Measurements from ENCODE around the gene AGMAT.
A peak's percentile ranks its signal among the peaks of the same experiment; 100 is the strongest.

Gene AGMAT

GRCh38 chr1:15543589-15544568 lies 41.0 kb downstream of the AGMAT start:
- Mint-ChIP-seq H3K27me3 (ENCODE audit: low read depth) (no peaks in the 10 kb centered on the region), H3K36me3 (ENCODE audit: low read depth) (peaks cover 70% of the 10 kb centered on the region), H3K9me3 (no peaks in the 10 kb centered on the region), H3K4me1 (no peaks in the 10 kb centered on the region), H3K27ac (peak overlapping the region in 2 of 3 experiments; percentile 45 to 91), H3K4me3 (no peak overlapping the region)
- TF ChIP-seq, protein P1, sequence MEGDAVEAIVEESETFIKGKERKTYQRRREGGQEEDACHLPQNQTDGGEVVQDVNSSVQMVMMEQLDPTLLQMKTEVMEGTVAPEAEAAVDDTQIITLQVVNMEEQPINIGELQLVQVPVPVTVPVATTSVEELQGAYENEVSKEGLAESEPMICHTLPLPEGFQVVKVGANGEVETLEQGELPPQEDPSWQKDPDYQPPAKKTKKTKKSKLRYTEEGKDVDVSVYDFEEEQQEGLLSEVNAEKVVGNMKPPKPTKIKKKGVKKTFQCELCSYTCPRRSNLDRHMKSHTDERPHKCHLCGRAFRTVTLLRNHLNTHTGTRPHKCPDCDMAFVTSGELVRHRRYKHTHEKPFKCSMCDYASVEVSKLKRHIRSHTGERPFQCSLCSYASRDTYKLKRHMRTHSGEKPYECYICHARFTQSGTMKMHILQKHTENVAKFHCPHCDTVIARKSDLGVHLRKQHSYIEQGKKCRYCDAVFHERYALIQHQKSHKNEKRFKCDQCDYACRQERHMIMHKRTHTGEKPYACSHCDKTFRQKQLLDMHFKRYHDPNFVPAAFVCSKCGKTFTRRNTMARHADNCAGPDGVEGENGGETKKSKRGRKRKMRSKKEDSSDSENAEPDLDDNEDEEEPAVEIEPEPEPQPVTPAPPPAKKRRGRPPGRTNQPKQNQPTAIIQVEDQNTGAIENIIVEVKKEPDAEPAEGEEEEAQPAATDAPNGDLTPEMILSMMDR (IDR thresholded peaks at IDR 0.05; ENCODE audit: unreplicated experiment in 3 of 3): no peak

DNA sequence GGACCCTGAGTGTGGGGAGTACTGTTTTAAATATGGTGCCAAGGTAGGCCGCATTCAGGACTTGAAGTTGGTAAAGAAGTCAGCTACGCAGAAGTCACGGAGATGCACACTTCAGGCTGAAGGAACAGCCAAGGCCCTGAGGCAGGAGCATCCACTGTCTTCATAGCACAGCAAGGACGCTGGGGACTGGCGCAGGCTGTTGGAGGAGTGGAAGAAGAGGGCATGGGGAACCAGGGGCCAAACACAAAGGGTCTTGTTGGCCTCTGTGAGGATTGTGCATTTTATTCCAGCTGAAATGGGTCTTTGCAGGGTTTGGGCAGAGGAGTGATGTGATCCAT lies 41.6 kb downstream of the AGMAT start:
- H3K27me3 Mint-ChIP-seq (ENCODE audit: low read depth): no peaks in the 10 kb centered on the region
- H3K36me3 Mint-ChIP-seq (ENCODE audit: low read depth): peaks cover 72% of the 10 kb centered on the region
- H3K27ac Mint-ChIP-seq: peak overlapping the region in 1 of 3 experiments; percentile 91
- H3K4me1 Mint-ChIP-seq: no peaks in the 10 kb centered on the region
- TF ChIP-seq, protein P1 (IDR thresholded peaks at IDR 0.05; ENCODE audit: unreplicated experiment in 3 of 3): no peak
- H3K4me3 Mint-ChIP-seq: no peak overlapping the region
- H3K9me3 Mint-ChIP-seq: no peaks in the 10 kb centered on the region

GRCh38 chr1:15542388-15543250 lies 42.2 kb downstream of the AGMAT start:
- H3K9me3 Mint-ChIP-seq: no peaks in the 10 kb centered on the region

DNA sequence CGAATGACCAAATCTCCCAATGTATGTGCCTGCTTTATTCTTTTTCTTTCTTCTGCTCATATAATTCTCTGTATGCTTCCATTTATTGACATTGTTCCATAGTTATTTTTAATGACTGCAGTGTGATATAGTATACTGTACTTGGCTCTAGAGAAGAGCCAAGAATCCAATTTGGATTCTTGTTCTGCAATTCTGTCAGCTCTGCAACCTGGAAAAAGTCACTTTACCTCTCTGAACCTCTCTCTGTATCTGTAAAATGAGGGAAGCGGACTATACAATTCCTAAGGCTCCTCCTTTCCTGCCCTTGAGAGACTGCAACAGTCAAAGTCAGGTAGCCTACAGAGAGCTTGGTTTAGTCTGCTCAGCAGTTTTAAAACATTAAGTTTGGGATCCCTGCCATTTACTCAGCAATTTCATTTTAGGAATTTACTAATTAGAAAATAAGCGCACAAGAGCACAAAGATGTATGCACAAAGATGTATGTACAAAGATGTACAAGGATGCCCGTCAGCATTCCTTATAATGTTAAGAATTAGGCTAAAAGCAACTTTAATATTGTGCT lies 43.5 kb downstream of the AGMAT start:
- H3K4me1 Mint-ChIP-seq: no peaks in the 10 kb centered on the region
- no peaks in the 10 kb centered on the region for H3K9me3 Mint-ChIP-seq
- no peaks in the 10 kb centered on the region for H3K27me3 Mint-ChIP-seq (ENCODE audit: low read depth)
- no peak overlapping the region for H3K4me3 Mint-ChIP-seq
- peak overlapping the region; percentile 23 to 91 (median 56) for H3K27ac Mint-ChIP-seq
- H3K36me3 Mint-ChIP-seq (ENCODE audit: low read depth): peaks cover 72% of the 10 kb centered on the region
- TF ChIP-seq, protein P1 (IDR thresholded peaks at IDR 0.05; ENCODE audit: unreplicated experiment in 3 of 3): no peak

More at GRCh38 chr1:15542388-15543250, 42.2 kb downstream of the AGMAT start:
- Mint-ChIP-seq H3K4me1 (no peaks in the 10 kb centered on the region), H3K4me3 (no peak overlapping the region), H3K27me3 (ENCODE audit: low read depth) (no peaks in the 10 kb centered on the region), H3K27ac (peak overlapping the region; percentile 23 to 91 (median 80)), H3K36me3 (ENCODE audit: low read depth) (peaks cover 69% of the 10 kb centered on the region)
- TF ChIP-seq, protein P1 (IDR thresholded peaks at IDR 0.05; ENCODE audit: unreplicated experiment in 3 of 3): no peak

- peak overlapping the region in 1 of 3 experiments; percentile 91 for H3K27ac Mint-ChIP-seq
- H3K27me3 Mint-ChIP-seq (ENCODE audit: low read depth): no peaks in the 10 kb centered on the region
- H3K9me3 Mint-ChIP-seq: no peaks in the 10 kb centered on the region
- TF ChIP-seq, protein P1 (IDR thresholded peaks at IDR 0.05; ENCODE audit: unreplicated experiment in 3 of 3): no peak
- peaks cover 68% of the 10 kb centered on the region for H3K36me3 Mint-ChIP-seq (ENCODE audit: low read depth)
- no peak overlapping the region for H3K4me3 Mint-ChIP-seq
- no peaks in the 10 kb centered on the region for H3K4me1 Mint-ChIP-seq
Measured at GRCh38 chr1:15540186-15540585, 44.7 kb downstream of the AGMAT start.
